ENCODE data around the gene CBR3.
A peak's percentile ranks its signal among the peaks of the same experiment; 100 is the strongest.

CBR3 gene

GRCh38 chr21:36104317-36105300 is 30.3 kb upstream of the CBR3 start:
- TF ChIP-seq CTCF (IDR thresholded peaks at IDR 0.05; ENCODE audit: low read depth, low read length), result peak; percentile 59
- no peak overlapping the region for H3K4me3 ChIP-seq (replicated peaks in 1 of 2; ENCODE audit: low read depth in 2 of 2, low read length in 2 of 2)

GRCh38 chr21:36105327-36105842 is 29.5 kb upstream of the CBR3 start:
- DNase-seq (ENCODE audit: low read depth in 2 of 2), result no peak
- no peak overlapping the region for H3K4me3 ChIP-seq (replicated peaks in 1 of 2; ENCODE audit: low read depth in 2 of 2, low read length in 2 of 2)
- TF ChIP-seq CTCF (IDR thresholded peaks at IDR 0.05; ENCODE audit: low read depth, low read length), result no peak

More at GRCh38 chr21:36104317-36105300, 30.3 kb upstream of the CBR3 start:
- DNase-seq (ENCODE audit: low read depth in 2 of 2), result peak; percentile 44 to 47

- no peak for DNase-seq (ENCODE audit: low read depth in 2 of 2)
- H3K4me3 ChIP-seq (replicated peaks in 1 of 2; ENCODE audit: low read depth in 2 of 2, low read length in 2 of 2), result no peak overlapping the region
- TF ChIP-seq CTCF (IDR thresholded peaks at IDR 0.05; ENCODE audit: low read depth, low read length), result no peak
Observed at GRCh38 chr21:36109868-36110267, 25.0 kb upstream of the CBR3 start.

GRCh38 chr21:36111238-36111637 is 23.6 kb upstream of the CBR3 start:
- no peak overlapping the region for H3K4me3 ChIP-seq (replicated peaks in 1 of 2; ENCODE audit: low read depth in 2 of 2, low read length in 2 of 2)
- no peak for TF ChIP-seq CTCF (IDR thresholded peaks at IDR 0.05; ENCODE audit: low read depth, low read length)
- DNase-seq (ENCODE audit: low read depth in 2 of 2), result no peak

- no peak overlapping the region for H3K4me3 ChIP-seq (replicated peaks in 1 of 2; ENCODE audit: low read depth in 2 of 2, low read length in 2 of 2)
- no peak for TF ChIP-seq CTCF (IDR thresholded peaks at IDR 0.05; ENCODE audit: low read depth, low read length)
- no peak for DNase-seq (ENCODE audit: low read depth in 2 of 2)
Observed at GRCh38 chr21:36113647-36114428, 21.0 kb upstream of the CBR3 start.

- no peak for DNase-seq (ENCODE audit: low read depth in 2 of 2)
- H3K4me3 ChIP-seq (replicated peaks in 1 of 2; ENCODE audit: low read depth in 2 of 2, low read length in 2 of 2), result no peak overlapping the region
- no peak for TF ChIP-seq CTCF (IDR thresholded peaks at IDR 0.05; ENCODE audit: low read depth, low read length)
Observed at GRCh38 chr21:36115138-36115730, 19.6 kb upstream of the CBR3 start.
